Stomach (tissue), 9 donors: Measurements from ENCODE around the gene ZNF585A. TPM values are rescaled to one million over a fixed set of nuclear protein-coding genes. Genes with fewer than 3 reads are reported as not detected.
"Not testable (repeated sequence)": the region's sequence is repeated elsewhere in the genome, so short reads cannot be mapped to it uniquely, and the experiment has no call there.

Source experiments
- DNase-seq, 2 donors: peaks; one replicate each; pipeline versions ENCODE4 v3.0.0 to v3.0.0-alpha.2; 2013 to 2019
- H3K27ac ChIP-seq, 5 donors: fragments of 200-600 bp in 4 of 5; sonication (generic) in 4 of 5; one replicate each; pipeline ENCODE4 v1.5.1; 2013 to 2019; ENCODE audit warnings: mild to moderate bottlenecking in 1 of 5, moderate library complexity in 1 of 5
- H3K27me3 ChIP-seq, 3 donors: fragments of 200-600 bp; sonication (generic); one replicate each; pipeline ENCODE4 v1.5.1; 2017 to 2019; ENCODE audit warnings: mixed run types in 1 of 3
- H3K36me3 ChIP-seq, 4 donors: fragments of 200-600 bp; sonication (generic); 1 replicate in 3 of 4; 2 replicates in 1 of 4; pipeline ENCODE4 v1.5.1; 2016 to 2019
- H3K4me1 ChIP-seq, 4 donors: fragments of 200-600 bp; sonication (generic); one replicate each; pipeline ENCODE4 v1.5.1; 2016 to 2019
- H3K4me3 ChIP-seq, 4 donors: fragments of 200-600 bp; sonication (generic) in 3 of 4; one replicate each; pipeline ENCODE4 v1.5.1; 2016 to 2019; ENCODE audit warnings: mild to moderate bottlenecking in 1 of 4
- H3K9me3 ChIP-seq, 4 donors: fragments of 200-600 bp; sonication (generic); one replicate each; pipeline ENCODE4 v1.5.1; 2016 to 2019
- EP300 ChIP-seq: sonication (generic); formaldehyde crosslinking; IDR thresholded peaks from one replicate; pipeline ENCODE4 v1.6.1; 2017; ENCODE audit warnings: antibody characterized with exemption
- POLR2A ChIP-seq, 4 donors: fragments of 450-650 bp; IDR thresholded peaks; one replicate each; pipeline ENCODE4 v1.6.1; 2016; ENCODE audit warnings: antibody characterized with exemption in 4 of 4, control low read depth in 2 of 4, mild to moderate bottlenecking in 1 of 4, moderate library complexity in 1 of 4
- POLR2AphosphoS5 ChIP-seq, 3 donors: sonication (generic); formaldehyde crosslinking; IDR thresholded peaks; one replicate each; pipeline ENCODE4 v1.6.1; 2016; ENCODE audit warnings: antibody characterized with exemption in 3 of 3
- WGBS, 5 donors: extraction: QIAGEN DNeasy Blood & Tissue Kit in 3 of 5; methylation state at CpG; one replicate each; pipeline versions ENCODE4 v1.1.5 to v1.1.7; 2013 to 2018; 5-methylcytosine and 5-hydroxymethylcytosine counted together
- intact Hi-C: fragments of 100-400 bp; cut with DNase I; formaldehyde crosslinking; loops from one replicate; pipeline ENCODE4 v1.15.1; 2023; ENCODE audit warnings: low total_unique reads
- polyA plus RNA-seq, 3 donors: library from polyadenylated mRNA; stranded (reverse); fragments of 200-250 nt; gene quantifications; one replicate each; pipeline ENCODE4 v1.2.3, GENCODE V29; 2013
- total RNA-seq, 5 donors: library from RNA; depleted of rRNA; stranded (reverse); fragments of >200 nt; gene quantifications; one replicate each; pipeline versions ENCODE4 v1.1.0 to v1.2.3, GENCODE V29; 2014 to 2016
- TF ChIP-seq, protein P1 (sequence below), 7 experiments: fragments of 450-650 bp in 4 of 7; fragments of 200-600 bp in 3 of 7; sonication (generic) in 3 of 7; IDR thresholded peaks; one replicate each; pipeline ENCODE4 v1.5.1; 2016 to 2019; ENCODE audit warnings: antibody characterized with exemption in 7 of 7, control low read depth in 2 of 7, mild to moderate bottlenecking in 1 of 7
- donor health status: healthy with polysubstance abuse.
- donor health status: Bipolar disorder and iron deficiency.
- donor health status: healthy.

The ZNF585A gene
- total and polyA plus RNA-seq, 8 donors, result under 0.01 to 37.9 (median 13.2) TPM

DNA sequence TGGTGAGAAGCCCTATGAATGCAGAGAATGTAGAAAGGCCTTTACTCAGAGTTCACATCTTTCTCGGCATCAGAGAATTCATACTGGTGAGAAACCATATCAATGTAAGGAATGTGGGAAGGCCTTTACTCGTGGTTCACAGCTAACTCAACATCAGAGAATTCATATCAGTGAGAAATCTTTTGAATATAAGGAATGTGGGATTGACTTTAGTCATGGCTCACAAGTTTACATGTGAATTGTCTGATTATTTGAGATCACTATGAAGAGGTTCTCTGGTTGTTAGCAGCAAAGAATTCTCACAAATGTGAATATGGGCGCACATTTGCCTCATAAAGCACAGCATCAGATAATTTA, 43.7 kb downstream of the ZNF585A start:
- DNase-seq, result no peak
- no peaks in the 10 kb centered on the region for H3K27me3 ChIP-seq
- no peaks in the 10 kb centered on the region for H3K4me1 ChIP-seq
- H3K9me3 ChIP-seq, result peaks cover 98 to 100% (median 100%) of the 10 kb centered on the region in 4 donors
- no peak overlapping the region for H3K27ac ChIP-seq
- TF ChIP-seq, protein P1, sequence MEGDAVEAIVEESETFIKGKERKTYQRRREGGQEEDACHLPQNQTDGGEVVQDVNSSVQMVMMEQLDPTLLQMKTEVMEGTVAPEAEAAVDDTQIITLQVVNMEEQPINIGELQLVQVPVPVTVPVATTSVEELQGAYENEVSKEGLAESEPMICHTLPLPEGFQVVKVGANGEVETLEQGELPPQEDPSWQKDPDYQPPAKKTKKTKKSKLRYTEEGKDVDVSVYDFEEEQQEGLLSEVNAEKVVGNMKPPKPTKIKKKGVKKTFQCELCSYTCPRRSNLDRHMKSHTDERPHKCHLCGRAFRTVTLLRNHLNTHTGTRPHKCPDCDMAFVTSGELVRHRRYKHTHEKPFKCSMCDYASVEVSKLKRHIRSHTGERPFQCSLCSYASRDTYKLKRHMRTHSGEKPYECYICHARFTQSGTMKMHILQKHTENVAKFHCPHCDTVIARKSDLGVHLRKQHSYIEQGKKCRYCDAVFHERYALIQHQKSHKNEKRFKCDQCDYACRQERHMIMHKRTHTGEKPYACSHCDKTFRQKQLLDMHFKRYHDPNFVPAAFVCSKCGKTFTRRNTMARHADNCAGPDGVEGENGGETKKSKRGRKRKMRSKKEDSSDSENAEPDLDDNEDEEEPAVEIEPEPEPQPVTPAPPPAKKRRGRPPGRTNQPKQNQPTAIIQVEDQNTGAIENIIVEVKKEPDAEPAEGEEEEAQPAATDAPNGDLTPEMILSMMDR (IDR thresholded peaks at IDR 0.05), result no peak
- TF ChIP-seq POLR2A (IDR thresholded peaks at IDR 0.05) (no peak), EP300 (no peak), POLR2AphosphoS5 (IDR thresholded peaks at IDR 0.05) (no peak)
- WGBS, 5 donors, result 85 to 97% (median 96%) methylated on average over 3 of the region's 3 CpGs
- H3K4me3 ChIP-seq, result no peak overlapping the region
- H3K36me3 ChIP-seq, result peaks cover 27 to 85% (median 53%) of the 10 kb centered on the region in 4 donors
- intact Hi-C loops, result no loop called here

DNA sequence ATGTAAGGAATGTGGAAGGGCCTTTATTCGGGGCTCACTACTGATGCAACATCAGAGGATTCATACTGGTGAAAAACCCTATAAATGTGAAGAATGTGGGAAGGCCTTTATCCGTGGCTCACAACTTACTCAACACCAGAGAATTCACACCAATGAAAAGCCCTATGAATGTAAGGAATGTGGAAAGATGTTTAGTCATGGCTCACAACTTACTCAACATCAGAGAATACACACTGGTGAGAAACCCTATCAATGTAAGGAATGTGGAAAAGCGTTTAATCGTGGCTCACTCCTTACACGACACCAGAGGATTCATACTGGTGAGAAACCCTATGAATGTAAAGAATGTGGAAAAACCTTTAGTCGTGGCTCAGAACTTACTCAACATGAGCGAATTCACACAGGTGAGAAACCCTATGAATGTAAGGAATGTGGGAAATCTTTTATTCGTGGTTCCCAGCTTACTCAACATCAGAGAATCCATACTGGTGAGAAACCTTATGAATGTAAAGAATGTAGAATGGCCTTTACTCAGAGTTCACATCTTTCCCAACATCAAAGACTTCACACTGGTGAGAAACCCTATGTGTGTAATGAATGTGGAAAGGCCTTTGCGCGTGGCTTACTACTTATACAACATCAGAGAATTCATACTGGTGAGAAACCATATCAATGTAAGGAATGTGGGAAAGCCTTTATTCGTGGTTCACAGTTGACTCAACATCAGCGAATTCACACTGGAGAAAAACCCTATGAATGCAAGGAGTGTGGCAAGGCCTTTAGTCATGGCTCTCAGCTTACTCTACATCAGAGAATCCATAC, 44.3 kb downstream of the ZNF585A start:
- Histone ChIP-seq H3K9me3 (peaks cover 95 to 100% (median 100%) of the 10 kb centered on the region in 4 donors), H3K27me3 (no peaks in the 10 kb centered on the region)

DNA sequence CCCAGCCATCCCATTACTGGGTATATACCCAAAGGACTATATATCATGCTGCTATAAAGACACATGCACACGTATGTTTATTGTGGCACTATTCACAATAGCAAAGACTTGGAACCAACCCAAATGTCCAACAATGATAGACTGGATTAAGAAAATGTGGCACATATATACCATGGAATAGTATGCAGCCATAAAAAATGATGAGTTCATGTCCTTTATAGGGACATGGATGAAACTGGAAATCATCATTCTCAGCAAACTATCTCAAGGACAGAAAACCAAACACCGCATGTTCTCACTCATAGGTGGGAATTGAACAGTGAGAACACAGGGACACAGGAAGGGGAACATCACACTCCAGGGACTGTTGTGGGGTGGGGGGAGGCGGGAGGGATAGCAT, 50.4 kb downstream of the ZNF585A start:
- H3K4me3 ChIP-seq, H3K4me1 ChIP-seq, H3K27me3 ChIP-seq, intact Hi-C loops, H3K27ac ChIP-seq, DNase-seq: not testable (repeated sequence)
- Histone ChIP-seq H3K9me3 (peaks cover 48 to 88% (median 77%) of the 10 kb centered on the region in 4 donors), H3K36me3 (peaks cover 6 to 47% (median 20%) of the 10 kb centered on the region in 4 donors)
- WGBS, 5 donors, result 83 to 100% (median 93%) methylated on average over 2 to 3 of the region's 3 CpGs

More for the DNA sequence above, 44.3 kb downstream of the ZNF585A start:
- Histone ChIP-seq H3K4me3 (no peak overlapping the region), H3K27ac (no peak overlapping the region), H3K4me1 (no peaks in the 10 kb centered on the region), H3K36me3 (peaks cover 27 to 85% (median 53%) of the 10 kb centered on the region in 4 donors)
- TF ChIP-seq EP300 (no peak), POLR2A (IDR thresholded peaks at IDR 0.05) (no peak)
- no peak for DNase-seq
- intact Hi-C loops, result no loop called here
- WGBS, 5 donors, result 96 to 98% (median 97%) methylated on average over 12 of the region's 12 CpGs

DNA sequence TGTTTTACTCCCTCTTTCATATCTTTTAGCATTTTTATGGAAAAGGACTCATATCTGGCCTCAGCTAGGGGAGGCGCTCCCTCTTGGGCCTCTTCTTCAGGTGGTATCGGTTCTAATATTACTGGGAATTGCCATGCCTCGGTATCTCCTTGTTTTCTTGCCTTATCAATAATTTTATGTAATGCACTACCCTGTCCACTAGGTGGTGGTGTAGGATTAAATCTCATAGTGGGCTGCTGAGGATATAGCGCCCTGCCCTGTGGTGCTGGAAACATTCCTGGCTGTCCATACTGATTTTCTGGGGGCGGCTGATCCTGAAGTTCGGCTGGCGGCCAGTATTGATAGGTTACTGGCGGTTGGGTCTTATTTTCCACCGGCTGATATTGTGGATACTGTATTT, 58.5 kb downstream of the ZNF585A start:
- DNase-seq, result no peak
- Histone ChIP-seq H3K9me3 (peaks cover 74 to 99% (median 94%) of the 10 kb centered on the region in 4 donors), H3K4me1 (no peaks in the 10 kb centered on the region), H3K27me3 (no peaks in the 10 kb centered on the region), H3K4me3 (no peak overlapping the region), H3K36me3 (peaks cover 51 to 84% (median 79%) of the 10 kb centered on the region in 4 donors), H3K27ac (no peak overlapping the region)
- TF ChIP-seq POLR2A (IDR thresholded peaks at IDR 0.05) (no peak), POLR2AphosphoS5 (IDR thresholded peaks at IDR 0.05) (no peak), EP300 (no peak)
- TF ChIP-seq, protein P1 (IDR thresholded peaks at IDR 0.05), result no peak
- intact Hi-C loops, result no loop called here
- 86 to 96% (median 92%) methylated on average over 9 of the region's 9 CpGs for WGBS, 5 donors

DNA sequence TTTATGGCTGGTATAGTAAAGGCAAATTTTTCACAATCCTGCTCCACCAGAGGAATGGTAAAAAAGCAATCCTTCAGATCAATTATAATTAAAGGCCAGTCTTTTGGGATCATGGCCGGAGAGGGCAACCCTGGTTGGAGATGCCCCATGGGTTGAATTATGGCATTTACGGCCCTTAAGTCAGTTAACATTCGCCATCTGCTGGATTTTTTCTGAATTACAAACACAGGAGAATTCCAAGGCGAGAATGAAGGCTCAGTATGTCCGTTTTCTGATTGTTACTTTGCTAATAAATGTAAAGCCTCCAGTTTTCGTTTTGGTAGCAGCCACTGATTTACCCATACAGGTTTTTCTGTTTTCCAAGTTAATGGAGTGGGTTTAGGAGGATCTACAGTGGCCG, 60.7 kb downstream of the ZNF585A start:
- 81 to 89% (median 86%) methylated on average over 7 of the region's 7 CpGs for WGBS, 5 donors
- H3K27ac ChIP-seq, H3K27me3 ChIP-seq, intact Hi-C loops, DNase-seq, H3K4me1 ChIP-seq, H3K4me3 ChIP-seq: not testable (repeated sequence)
- Histone ChIP-seq H3K36me3 (peaks cover 63 to 100% (median 99%) of the 10 kb centered on the region in 4 donors), H3K9me3 (peaks cover 79 to 100% (median 97%) of the 10 kb centered on the region in 4 donors)

DNA sequence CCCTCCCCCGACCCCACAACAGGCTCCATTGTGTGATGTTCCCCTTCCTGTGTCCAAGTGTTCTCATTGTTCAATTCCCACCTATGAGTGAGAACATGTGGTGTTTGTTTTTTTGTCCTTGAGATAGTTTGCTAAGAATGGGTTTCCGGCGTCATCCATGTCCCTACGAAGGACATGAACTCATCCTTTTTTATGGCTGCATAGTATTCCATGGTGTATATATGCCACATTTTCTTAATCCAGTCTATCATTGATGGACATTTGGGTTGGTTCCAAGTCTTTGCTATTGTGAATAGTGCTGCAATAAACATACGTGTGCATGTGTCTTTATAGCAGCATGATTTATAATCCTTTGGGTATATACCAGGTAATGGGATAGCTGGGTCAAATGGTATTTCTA, 68.4 kb downstream of the ZNF585A start:
- H3K27ac ChIP-seq, H3K4me3 ChIP-seq, H3K4me1 ChIP-seq, H3K27me3 ChIP-seq, DNase-seq, intact Hi-C loops: not testable (repeated sequence)
- Histone ChIP-seq H3K9me3 (peaks cover 57 to 100% (median 84%) of the 10 kb centered on the region in 4 donors), H3K36me3 (peaks cover 30 to 95% (median 85%) of the 10 kb centered on the region in 4 donors)
- 87 to 99% (median 97%) methylated on average over 4 to 5 of the region's 5 CpGs for WGBS, 5 donors
